Stimulated activated CD4-positive, alpha-beta T cell treated with anti-CD3 and anti-CD28 coated beads, Interleukin-1b, Interleukin-23, amount 100 ng/mL, for 24 hours (primary cell): ENCODE measurements around the gene SMIM43.
"Not testable (repeated sequence)": the region's sequence is repeated elsewhere in the genome, so short reads cannot be mapped to it uniquely, and the experiment has no call there.

ENCODE experiments used
- DNase-seq, 4 experiments: peaks; one replicate each; pipeline ENCODE4 v3.0.0-alpha.2; 2020; ENCODE audit warnings: low read depth in 4 of 4, low spot score in 1 of 4

The SMIM43 gene

DNA sequence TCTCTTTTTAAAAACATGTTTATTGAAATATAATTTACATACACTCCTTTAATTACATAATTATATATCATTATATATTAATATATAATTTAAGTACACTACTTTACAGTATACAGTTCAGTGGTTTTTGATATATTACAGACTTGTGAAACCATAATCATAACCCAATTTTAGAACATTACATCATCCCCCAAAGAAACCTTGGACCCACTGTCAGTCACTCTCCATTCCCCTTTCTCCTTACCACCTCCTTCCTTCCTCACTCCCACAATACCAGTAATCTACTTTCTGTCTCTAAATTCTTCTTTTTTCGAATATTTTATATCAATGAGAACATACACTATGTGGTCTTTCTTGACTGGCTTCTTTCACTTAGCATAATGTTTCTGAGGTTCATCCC is 18.2 kb upstream of the SMIM43 start:
- no peak for DNase-seq

DNA sequence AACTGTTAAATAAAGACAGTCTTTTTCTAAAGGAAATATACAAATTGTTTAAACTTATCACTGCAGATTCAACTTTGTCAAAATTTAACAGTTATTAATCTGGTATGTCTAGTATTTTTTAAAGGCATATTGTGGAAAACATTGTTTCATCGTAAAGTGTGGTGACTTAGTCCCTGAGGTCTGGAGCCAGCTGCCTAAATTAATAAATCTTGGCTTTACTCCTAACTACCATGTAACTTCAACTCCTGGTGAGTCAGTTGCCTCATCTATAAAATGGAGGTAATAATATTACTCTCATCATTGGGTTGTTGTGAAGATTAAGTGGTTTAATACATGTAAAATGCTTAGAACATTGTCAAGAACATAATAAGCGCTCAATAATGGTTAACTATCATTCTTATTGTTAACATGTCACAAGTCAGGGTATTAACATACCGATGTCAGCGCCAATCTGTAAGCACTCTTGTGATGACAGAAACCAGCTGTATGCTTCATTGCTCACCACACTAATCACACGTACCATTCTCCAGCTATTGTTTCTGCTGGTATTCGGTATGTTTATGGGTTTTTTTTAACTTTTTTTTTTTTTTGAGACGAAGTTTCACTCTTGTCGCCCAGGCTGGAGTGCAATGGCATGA is 14.1 kb upstream of the SMIM43 start:
- DNase-seq, result no peak

DNA sequence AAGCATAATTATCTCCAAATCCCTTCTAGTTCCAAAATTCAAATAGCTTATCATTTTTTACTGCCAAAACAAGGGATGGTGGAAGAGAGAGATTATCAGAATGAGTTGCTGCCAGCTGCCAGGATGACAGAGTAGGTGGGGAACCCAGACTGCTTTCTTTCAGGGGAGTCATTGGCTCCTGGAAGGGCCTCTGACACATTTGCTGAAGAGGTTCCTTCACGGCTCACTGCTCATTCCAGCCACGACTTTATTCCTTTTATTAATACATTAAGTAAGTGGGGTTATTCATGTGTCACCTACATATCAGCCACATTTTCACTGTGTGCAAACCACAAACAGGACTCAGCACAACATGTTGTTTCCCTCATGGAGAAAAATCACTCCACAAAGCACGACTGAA is 12.7 kb upstream of the SMIM43 start:
- no peak for DNase-seq

DNA sequence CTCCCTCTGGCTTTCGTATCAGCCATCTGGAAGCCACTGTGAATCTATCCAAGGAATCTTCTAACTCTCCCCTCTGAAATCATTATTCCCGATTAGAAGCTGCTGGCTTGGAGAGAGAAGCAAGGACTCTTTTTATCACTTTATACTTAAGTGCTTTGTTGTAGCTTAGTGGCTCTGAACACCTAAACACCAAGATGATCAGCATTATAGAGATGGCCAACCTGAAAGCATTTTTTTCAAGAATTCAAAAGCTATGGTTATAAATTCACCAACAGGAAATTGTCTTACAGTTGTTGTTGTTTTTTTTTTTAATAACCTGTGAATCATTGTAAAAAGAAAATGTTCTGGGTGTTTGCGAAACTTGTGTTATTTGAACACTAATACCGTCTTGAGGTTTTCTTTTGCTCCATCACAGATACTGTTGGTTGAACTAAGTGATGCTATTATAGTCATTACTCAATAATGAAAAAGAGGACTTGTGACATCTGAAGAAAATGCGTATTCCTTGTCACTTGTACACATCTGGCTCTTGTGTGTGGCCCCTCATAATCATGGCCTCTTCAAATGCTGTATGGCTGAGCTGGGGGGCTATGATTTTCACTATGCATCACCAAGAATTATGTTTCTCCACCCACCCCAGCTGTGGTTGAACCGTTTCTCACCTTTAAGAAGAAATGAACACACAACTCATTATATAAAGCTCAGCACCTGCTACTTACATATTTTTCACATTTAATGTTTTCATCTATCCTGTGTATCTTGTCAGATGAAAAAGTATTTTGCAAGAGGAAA is 11.8 kb upstream of the SMIM43 start:
- no peak for DNase-seq

DNA sequence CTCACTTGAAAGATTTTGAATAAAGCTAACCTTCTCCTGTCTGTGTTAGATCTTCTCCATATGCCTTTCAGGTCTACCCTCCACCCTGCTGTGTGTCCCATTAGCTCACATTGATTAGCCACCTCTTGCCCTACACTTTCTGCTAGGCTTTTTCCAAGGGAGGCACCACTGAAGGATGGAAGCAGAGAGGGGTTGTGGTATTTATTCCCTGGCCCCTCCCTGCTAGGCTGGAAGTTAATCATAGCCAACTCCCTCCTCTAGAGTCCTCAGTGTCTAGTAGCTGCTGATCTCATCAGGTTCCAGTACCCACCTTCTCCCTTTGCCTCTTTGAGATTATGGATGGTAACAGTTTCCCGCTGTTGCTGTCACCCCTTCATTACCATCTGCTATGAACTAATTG is 8.9 kb upstream of the SMIM43 start:
- no peak for DNase-seq

DNA sequence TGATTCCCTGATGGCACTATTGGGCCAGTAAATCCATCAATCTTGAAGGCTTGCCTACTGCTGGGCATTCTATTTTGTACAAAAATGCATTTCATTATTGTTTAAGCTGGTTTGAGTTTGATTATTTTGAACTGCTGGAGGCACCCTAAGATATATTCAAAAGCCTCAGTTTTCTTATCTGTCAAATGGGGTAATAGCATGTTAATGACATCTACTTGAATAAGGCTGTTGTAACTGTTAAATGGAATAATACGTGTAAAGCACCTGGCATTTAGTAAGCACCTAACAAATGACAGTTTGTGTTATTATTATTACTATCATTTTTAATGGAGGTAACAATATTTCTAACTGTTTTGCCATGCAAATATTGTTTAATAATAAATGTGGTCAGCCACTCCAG is 6.9 kb upstream of the SMIM43 start:
- DNase-seq, result no peak

DNA sequence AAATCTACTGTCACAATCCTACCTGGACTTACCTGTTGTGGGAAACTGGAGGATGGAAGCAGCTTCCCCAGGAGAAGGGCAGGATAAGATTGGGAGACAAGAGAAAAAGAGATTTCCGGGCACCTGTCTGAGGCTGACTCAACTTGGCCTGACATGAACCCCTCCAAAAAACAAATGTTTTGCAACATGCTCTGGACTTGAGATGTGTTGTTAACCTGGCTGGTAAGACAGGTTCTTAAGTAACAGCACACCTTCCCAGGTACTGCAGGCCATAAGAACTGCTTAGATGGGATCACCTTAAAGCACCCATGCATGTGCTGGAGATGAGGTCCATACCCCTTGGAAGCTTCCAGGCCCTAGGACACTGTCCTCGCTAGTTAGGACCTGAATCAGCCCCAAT is 4.4 kb upstream of the SMIM43 start:
- no peak for DNase-seq

DNA sequence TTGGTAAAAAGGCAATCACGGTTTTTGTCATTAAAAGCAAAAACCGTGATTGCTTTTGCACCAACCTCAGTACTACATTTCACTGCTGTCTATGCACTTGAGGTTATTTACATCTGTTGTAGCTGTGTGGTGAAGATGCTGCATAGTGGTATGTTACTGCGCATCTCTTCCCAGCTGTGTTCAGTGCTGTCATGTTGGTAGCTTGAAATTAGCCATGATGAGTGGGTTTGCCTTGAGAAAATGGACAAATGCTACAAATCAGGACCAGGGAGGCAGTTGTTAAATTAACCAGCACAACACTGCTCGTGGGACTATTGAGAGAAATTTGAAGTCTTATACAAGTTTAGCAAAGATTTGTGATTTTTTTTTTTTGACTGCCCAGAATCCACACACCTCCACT is 2.2 kb upstream of the SMIM43 start:
- no peak for DNase-seq

DNA sequence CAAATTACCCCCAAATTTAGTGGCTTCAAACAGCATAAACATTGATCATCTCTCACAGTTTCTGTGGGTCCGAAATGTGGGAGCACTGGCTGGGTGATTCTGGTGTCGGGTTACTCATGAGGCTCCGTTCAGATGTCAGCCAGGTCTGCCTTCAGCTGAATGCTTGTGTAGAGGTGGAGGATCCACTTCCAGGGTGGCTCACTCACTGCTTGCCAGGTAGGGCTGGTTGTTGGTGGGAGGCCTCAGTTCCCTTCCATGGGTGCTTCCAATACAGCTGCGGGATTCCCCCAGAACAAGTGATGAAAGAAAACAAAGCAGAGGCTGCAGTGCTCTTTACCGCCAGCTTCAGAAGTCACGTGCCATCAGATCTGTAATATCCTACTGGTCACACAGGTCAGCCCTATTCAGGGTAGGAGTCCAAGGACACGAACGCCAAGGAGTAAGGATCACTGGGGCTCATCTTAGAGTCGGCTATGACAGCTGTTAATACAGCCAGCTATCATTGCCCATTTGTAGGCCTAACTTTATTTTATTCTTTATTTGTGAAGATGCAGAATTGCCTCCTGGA is 1.1 kb upstream of the SMIM43 start:
- DNase-seq, result no peak

DNA sequence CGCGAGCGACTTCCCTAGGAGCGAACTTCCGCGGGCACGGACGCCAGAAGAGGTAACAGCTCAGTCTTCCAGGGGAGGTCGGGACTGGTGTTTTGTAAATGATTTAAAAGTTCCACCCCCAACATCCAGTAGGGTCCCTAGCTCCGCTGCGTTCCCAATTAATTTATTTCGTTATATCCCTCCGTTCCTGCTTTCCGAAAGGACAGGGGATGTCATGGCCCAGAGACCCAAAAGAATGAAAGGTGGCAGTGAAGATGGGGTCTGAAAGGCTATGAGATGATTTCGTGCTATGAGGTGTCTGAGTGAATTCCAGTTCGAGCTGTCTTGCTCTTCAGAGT is 373 bp upstream of the SMIM43 start:
- DNase-seq, result no peak

DNA sequence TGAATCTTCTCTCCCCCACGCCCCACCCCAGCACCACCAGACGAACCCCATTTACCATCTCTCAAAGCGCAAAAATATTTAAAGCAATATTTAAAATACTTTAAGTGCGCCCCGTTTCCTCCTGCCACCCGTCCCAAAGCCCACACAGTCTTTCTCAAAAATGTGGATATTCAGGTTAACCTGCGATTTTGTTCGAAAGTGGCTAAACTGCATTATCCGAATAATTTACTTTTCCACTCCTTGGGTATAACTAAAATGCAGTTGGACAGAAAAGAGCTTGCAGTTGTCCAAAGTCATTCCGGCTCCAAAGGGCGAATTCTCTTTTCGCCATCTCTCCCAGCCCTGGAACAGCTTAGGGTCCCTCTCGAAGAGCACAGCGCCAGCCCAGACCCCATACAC is 662 bp downstream of the SMIM43 start:
- no peak for DNase-seq

DNA sequence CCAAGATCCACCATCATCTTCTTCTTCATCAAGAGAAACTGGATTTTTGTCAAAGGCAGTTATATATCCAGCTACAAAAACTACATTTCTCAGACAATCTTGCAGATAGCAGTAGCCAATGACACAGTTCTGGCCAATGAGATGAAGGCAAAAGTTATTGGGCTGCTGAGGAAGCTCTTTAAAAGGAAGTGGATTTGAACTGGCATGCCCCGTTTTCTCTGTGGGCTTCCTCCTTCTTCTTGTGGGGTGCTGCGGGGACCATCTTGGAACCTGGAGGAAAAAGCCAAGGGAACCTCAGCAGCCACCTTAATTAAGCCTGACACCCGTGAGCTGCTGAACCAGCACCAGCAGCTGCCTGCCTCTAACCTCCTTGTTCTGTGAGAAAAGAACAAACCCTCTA is 4.8 kb downstream of the SMIM43 start:
- no peak for DNase-seq

DNA sequence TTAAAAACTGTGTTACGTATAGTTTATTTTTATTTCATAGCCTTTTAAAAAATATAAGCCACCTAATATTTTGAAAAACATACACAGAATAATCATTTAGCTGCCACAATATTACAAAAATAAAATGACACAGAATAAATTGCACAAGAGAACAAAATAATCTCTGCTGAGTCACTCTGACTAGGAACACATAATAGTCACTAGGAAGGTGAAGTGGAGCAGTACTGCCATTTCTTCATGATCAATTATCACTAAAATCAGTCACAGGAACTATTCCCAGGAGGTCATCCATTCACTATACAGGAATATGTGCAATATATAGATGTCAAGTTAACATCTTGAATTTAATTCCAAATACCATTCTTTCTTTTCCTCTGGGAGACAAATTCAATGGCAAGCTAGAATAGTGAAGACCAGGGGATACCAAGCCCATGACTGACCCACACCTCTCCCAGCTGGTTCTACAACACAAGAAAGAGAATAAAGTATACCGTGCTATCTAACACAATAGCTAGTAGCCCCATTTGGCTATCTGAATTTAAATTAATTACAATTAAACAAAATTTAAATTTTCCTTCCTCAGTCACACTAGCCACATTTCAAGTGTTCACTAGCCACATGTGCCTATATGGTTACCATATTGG is 5.9 kb downstream of the SMIM43 start:
- no peak for DNase-seq

DNA sequence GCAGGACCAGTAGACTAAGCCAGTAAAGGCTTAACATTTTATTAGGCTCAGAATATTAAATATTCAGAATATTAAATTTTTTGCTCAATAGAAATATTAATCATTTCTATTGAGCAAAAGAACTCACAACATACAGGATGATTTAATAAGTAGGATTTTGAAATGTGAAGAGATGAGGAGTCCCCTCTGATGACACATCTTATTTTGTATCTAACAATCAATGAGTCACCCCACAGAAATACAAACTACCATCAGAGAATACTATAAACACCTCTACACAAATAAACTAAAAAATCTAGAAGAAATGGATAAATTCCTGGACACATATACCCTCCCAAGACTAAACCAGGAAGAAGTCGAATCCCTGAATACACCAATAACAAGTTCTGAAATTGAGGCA is 12.8 kb downstream of the SMIM43 start:
- DNase-seq, result not testable (repeated sequence)

DNA sequence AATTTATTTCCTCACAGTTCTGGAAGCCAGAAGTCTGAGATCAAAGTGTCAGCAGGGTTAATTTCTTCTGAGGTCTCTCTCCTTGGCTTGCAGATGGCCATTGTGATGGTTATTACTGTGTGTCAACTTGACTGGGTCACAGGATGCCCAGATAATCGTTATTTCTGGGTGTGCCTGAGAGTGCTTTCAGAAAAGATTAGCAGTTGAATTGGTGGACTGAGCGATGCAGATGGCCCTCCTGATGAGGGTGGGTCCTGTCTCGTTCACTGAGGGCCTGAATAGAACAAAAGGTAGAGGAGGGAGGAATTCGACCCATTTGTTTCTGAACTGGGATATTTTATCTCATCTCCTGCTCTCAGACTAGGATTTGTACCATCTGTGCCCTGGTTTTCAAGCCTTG is 15.7 kb downstream of the SMIM43 start:
- no peak for DNase-seq

DNA sequence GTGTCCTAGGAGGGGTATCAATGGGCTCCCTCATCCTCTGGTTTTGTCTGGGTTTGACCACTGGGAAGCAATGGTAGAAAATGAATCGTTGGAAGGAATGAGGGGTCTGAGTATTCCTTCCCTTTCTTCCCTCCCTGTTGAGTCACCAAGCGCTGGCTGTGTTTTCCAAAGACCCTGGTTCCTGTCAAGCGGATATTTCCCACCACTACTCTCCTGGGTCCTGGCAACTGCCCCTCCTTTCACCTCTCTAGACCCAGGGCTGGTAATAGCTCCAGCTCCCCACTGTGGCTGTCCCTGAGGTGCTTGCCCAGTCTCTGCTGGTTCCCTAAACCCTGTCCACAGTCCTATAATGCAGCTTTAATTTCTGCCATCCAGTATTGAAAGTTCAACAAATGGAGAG is 22.2 kb downstream of the SMIM43 start:
- no peak for DNase-seq

DNA sequence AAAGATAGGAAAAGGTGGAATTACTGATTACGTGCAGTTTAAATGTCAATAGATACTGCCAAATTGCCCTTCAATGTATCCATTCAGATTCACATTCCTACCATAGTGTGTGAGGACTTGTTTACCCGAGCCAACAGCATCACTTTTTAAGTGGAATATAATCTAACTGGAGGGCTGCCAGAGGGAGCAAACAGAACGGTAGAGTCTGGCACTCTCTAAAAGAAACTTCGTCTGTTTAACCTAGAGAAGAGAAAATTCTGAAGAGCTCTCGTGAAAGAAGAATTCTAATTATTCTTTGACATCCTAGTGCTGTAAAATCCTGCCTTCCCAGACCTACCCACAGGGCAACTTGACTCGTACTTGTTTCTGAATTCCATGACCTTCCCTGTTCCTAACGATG is 23.2 kb downstream of the SMIM43 start:
- no peak for DNase-seq

DNA sequence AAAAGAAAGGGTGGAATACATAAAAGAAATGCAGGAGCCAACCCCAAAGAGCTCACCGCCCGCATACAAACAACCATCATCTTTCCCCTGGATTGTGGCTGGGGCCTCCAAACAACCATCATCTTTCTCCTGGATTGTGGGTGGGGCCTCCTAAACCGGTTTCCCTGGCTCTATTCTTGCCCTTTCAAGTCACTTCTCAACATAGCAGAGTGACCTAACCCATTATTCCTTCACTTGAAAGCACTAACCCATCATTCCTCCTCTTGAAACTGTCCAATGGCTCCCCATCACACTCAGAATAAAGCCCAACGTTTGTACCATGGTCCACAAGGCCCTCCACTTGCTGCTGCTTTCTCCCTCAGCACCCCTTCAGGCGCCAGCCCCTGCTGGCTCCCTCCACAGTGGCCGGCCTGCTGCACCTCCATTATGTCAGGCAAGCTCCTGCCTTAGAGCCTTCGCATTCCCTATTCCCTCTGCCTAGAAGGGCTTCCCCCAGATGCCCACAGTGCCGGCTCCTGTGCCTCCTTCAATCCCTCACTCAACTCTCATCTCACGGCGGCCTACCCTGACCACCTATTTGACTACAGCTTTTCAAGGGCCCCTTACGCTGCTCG is 24.1 kb downstream of the SMIM43 start:
- no peak for DNase-seq

DNA sequence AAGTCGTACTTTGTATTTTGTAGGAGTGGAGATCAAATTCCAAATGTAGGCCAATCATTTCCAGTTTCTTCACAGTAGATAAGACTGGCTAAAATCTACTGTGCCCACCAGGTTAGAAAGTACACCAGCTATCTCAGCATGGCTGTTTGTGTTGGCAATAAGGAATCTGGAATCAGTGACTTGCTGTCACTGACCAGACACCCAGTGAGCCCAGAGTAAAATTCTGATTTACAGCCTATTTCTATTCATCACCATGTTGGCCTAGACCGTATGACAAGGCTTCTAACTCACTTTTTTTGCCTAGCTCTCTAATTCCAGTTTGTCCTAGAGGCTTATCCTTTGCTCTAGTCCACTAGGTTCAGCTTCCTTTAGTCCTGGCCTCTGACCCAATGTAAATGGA is 25.4 kb downstream of the SMIM43 start:
- DNase-seq, result no peak

DNA sequence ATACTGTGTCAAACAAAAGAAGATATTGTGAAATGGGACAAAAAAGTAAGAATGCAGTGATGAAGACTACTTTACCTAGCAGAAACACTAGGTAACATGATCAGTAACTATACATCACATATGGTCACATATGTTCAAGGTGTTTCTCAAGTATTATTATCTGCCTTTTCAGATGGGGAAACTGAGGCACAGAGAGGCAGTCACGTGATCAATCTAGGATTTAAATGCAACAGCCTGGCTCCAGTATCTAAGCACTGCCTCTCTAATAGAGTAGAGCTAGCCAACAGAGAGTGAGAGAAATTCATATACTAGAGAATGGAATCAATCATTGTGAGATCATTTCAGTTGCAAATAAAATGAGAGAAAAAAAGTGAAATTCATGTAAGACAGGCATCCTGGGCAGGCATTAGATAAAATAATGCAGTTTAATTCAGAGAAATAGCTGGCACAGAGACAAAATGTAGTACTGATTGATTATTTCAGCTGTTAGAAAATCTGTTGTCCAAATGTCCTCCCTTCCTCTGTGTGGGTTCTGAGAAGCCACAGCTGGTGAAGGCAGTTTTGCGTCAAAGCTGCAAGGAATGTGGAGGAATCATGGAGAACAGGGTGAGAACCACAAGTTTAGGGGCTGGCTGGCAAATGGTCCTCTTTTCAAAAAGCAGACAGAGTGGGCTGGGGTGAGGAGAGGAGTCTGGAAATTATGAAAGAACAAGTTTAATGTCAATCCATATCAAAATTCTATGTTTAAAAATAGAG is 26.0 kb downstream of the SMIM43 start:
- DNase-seq, result no peak

DNA sequence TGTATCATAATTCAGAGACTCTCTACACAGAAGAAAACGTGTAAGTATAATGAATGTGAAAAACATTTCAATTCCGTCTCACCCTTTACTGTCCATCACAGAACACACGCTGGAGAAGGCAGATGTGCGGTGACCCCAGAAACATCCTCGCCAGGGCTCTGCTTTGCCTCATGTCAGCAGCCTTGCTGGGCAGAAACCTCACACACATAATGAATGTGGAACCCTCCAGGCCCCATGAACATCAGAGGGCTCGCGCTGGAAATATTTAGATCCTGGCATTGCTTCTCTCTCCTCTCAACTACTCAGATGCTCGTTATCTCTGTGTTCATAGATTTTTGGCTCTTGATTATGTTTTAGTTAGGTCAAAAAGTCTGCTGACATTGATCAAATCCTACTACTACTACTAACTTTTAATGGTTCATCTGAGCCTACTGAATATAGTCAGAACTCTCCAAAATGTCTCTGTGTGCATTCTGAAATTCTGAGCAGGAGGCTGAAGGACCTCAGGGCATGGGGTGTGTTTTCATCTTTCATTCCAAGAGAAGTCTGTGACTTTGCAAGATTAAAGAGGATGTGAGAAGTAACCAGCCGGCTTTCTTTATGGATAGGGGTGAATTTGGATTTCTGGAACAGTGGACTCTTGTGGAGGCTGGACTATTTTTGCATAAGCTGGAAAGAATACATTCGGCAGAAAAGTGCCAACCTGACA is 27.0 kb downstream of the SMIM43 start:
- DNase-seq, result no peak
